ENCODE measurements around the gene CT45A1. TPM values are rescaled to one million over a fixed set of nuclear protein-coding genes. Genes with fewer than 3 reads are reported as not detected.
"Not testable (repeated sequence)": the region's sequence is repeated elsewhere in the genome, so short reads cannot be mapped to it uniquely, and the experiment has no call there.

Gene CT45A1
- total RNA-seq, 1 donor from 2014 or later = not detected

DNA sequence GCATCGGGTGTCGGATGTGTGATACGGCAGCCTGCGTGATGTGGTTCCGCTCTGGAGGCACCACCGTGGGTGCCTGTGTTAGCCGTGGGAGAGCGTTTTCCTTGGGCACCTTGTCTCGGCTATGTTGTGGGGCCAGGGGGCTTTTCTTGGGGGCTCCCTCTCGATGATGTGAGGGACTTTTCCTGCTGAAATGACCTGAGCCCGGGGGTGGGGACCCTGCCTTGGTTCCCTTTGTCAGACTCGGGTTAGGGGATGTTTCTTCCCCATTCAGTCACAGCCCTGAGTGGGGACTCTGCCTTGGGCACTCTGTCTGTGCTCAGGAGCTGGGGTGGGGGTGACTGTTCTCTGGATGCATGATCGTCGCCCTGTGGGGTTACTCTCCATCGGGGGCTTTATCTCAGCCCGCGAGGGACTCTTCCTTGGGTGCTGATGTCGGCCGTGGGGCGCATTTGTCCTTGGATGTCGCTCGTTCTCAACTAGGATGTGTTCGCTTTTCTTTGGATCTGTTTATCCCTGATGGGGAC, 27.8 kb downstream of the CT45A1 start:
- Mint-ChIP-seq H3K4me3 (ENCODE audit: unreplicated experiment) (no peak overlapping the region), H3K9me3 (ENCODE audit: unreplicated experiment) (no peaks in the 10 kb centered on the region), H3K27me3 (ENCODE audit: unreplicated experiment) (no peaks in the 10 kb centered on the region), H3K36me3 (ENCODE audit: unreplicated experiment) (no peaks in the 10 kb centered on the region), H3K4me1 (ENCODE audit: unreplicated experiment) (no peaks in the 10 kb centered on the region), H3K27ac (ENCODE audit: unreplicated experiment) (no peak overlapping the region)
- TF ChIP-seq, protein P1, sequence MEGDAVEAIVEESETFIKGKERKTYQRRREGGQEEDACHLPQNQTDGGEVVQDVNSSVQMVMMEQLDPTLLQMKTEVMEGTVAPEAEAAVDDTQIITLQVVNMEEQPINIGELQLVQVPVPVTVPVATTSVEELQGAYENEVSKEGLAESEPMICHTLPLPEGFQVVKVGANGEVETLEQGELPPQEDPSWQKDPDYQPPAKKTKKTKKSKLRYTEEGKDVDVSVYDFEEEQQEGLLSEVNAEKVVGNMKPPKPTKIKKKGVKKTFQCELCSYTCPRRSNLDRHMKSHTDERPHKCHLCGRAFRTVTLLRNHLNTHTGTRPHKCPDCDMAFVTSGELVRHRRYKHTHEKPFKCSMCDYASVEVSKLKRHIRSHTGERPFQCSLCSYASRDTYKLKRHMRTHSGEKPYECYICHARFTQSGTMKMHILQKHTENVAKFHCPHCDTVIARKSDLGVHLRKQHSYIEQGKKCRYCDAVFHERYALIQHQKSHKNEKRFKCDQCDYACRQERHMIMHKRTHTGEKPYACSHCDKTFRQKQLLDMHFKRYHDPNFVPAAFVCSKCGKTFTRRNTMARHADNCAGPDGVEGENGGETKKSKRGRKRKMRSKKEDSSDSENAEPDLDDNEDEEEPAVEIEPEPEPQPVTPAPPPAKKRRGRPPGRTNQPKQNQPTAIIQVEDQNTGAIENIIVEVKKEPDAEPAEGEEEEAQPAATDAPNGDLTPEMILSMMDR (IDR thresholded peaks at IDR 0.05) = no peak
- DNase-seq (ENCODE audit: extremely low spot score, unreplicated experiment) = no peak

DNA sequence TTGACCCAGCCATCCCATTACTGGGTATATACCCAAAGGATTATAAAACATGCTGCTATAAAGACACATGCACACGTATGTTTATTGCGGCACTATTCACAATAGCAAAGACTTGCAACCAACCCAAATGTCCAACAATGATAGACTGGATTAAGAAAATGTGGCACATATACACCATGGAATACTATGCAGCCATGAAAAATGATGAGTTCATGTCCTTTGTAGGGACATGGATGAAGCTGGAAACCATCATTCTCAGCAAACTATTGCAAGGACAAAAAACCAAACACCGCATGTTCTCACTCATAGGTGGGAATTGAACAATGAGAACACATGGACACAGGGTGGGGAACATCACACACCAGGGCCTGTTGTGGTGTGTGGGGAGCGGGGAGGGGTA, 31.3 kb downstream of the CT45A1 start:
- not testable (repeated sequence) for H3K4me1 Mint-ChIP-seq (ENCODE audit: unreplicated experiment); H3K27me3 Mint-ChIP-seq (ENCODE audit: unreplicated experiment); H3K9me3 Mint-ChIP-seq (ENCODE audit: unreplicated experiment); H3K27ac Mint-ChIP-seq (ENCODE audit: unreplicated experiment); H3K4me3 Mint-ChIP-seq (ENCODE audit: unreplicated experiment); H3K36me3 Mint-ChIP-seq (ENCODE audit: unreplicated experiment); DNase-seq (ENCODE audit: extremely low spot score, unreplicated experiment)

DNA sequence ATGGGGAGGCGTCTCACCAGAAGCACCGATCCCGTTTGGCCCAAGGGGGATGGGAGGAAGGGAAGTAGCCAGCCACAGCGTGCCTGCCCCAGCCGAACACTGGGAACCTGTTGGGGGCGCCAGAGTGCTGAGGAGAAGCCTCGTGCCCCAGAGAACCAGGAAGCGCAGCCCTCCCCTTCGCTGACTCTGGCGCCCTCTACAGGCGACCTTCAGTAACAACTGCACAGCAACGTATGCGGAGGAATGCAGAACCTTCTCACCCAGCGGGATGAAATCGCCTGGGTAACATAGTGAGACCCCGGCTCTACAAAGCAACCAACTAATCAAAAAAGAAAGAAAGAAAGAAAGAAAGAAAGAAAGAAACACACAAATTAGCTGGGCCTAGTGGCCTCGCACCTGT, 54.7 kb downstream of the CT45A1 start, which contains the start of gene CT45A3:
TSS of gene CT45A3 (minus strand) at position 101 of the 400 bp plus-strand sequence. CDS start 3,747 bp downstream, outside the sequence.
- H3K27me3 Mint-ChIP-seq (ENCODE audit: unreplicated experiment); H3K9me3 Mint-ChIP-seq (ENCODE audit: unreplicated experiment); DNase-seq (ENCODE audit: extremely low spot score, unreplicated experiment); H3K27ac Mint-ChIP-seq (ENCODE audit: unreplicated experiment); H3K36me3 Mint-ChIP-seq (ENCODE audit: unreplicated experiment); H3K4me1 Mint-ChIP-seq (ENCODE audit: unreplicated experiment); H3K4me3 Mint-ChIP-seq (ENCODE audit: unreplicated experiment): not testable (repeated sequence)

Other genes starting within 250 kb of the CT45A1 start
- 5.3 and 6.4 TPM in 2 replicates for gene INTS6L, start 193.0 kb upstream of the CT45A1 start, total RNA-seq
- gene CT45A3, start 54.6 kb downstream of the CT45A1 start, total RNA-seq = not detected in 2 replicates
- gene CT45A5, start 71.9 kb downstream of the CT45A1 start, total RNA-seq = not detected in 2 replicates
- not detected in 2 replicates for gene CT45A6, start 89.1 kb downstream of the CT45A1 start, total RNA-seq
- gene CT45A2, start 106.4 kb downstream of the CT45A1 start, total RNA-seq = not detected in 2 replicates
- gene CT45A7, start 123.6 kb downstream of the CT45A1 start, total RNA-seq = not detected in 2 replicates
- not detected in 2 replicates for gene CT45A8, start 140.9 kb downstream of the CT45A1 start, total RNA-seq
- not detected in 2 replicates for gene CT45A9, start 158.2 kb downstream of the CT45A1 start, total RNA-seq
- not detected in 2 replicates for gene CT45A10, start 179.8 kb downstream of the CT45A1 start, total RNA-seq
- gene SAGE1, start 180.1 kb downstream of the CT45A1 start, total RNA-seq = not detected in 2 replicates